DOHH2 (cell line): Measurements from ENCODE around the gene CLEC14A.

ENCODE experiments used
- H3F3A ChIP-seq: fragments of 200-600 bp; sonication (generic), shearing (Covaris generic); 2 replicates; pipeline ENCODE4 v1.6.0; 2016; ENCODE audit warnings: antibody characterized with exemption, mild to moderate bottlenecking; ENCODE audit not compliant: control insufficient read depth, insufficient read depth
- H3K27ac ChIP-seq: fragments of 200-600 bp; sonication (generic); 2 replicates; pipeline ENCODE4 v1.5.1; 2014; ENCODE audit warnings: low read depth, mild to moderate bottlenecking, low read length, moderate library complexity
- H3K27me3 ChIP-seq: fragments of 200-600 bp; sonication (generic); 2 replicates; pipeline ENCODE4 v1.6.1; 2014; ENCODE audit warnings: mild to moderate bottlenecking, low read length, mixed read lengths; ENCODE audit not compliant: control insufficient read depth
- H3K36me3 ChIP-seq: fragments of 200-600 bp; sonication (generic); 2 replicates; pipeline ENCODE4 v1.6.1; 2014; ENCODE audit warnings: mild to moderate bottlenecking, low read length, moderate library complexity, mixed read lengths; ENCODE audit not compliant: control insufficient read depth
- H3K4me1 ChIP-seq: fragments of 200-600 bp; sonication (generic); 2 replicates; pipeline ENCODE4 v1.6.1; 2014; ENCODE audit warnings: mild to moderate bottlenecking, low read length, mixed read lengths; ENCODE audit not compliant: control insufficient read depth
- H3K4me2 ChIP-seq: fragments of 200-600 bp; sonication (generic); 2 replicates; pipeline ENCODE4 v1.6.0; 2014; ENCODE audit warnings: mild to moderate bottlenecking, low read length, moderate library complexity
- H3K4me3 ChIP-seq: fragments of 200-600 bp; sonication (generic); 2 replicates; pipeline ENCODE4 v1.5.1; 2014; ENCODE audit warnings: mild to moderate bottlenecking, low read length, mixed read lengths
- H3K79me2 ChIP-seq: fragments of 200-600 bp; sonication (generic); 2 replicates; pipeline ENCODE4 v1.6.1; 2014; ENCODE audit warnings: mild to moderate bottlenecking, low read length, mixed read lengths; ENCODE audit not compliant: control insufficient read depth
- H3K9me2 ChIP-seq: fragments of 200-600 bp; sonication (generic); replicated peaks from 2 replicates; pipeline ENCODE4 v1.6.1; 2014; ENCODE audit warnings: mild to moderate bottlenecking, low read length, mixed read lengths; ENCODE audit not compliant: control insufficient read depth
- H3K9me3 ChIP-seq: fragments of 200-600 bp; sonication (generic); 2 replicates; pipeline ENCODE4 v1.6.1; 2014; ENCODE audit warnings: antibody characterized with exemption, low read length, mixed read lengths; ENCODE audit not compliant: control insufficient read depth, insufficient read depth
- H4K20me1 ChIP-seq: fragments of 200-600 bp; sonication (generic); 2 replicates; pipeline ENCODE4 v1.6.0; 2014; ENCODE audit warnings: low read depth, mild to moderate bottlenecking, antibody characterized with exemption, low read length, moderate library complexity; ENCODE audit not compliant: control insufficient read depth, insufficient read depth
- EZH2phosphoT487 ChIP-seq: fragments of 200-600 bp; sonication (generic); IDR thresholded peaks from 2 replicates; pipeline ENCODE4 v1.6.1; 2017; ENCODE audit warnings: borderline replicate concordance, mild to moderate bottlenecking, antibody characterized with exemption, low read length, moderate library complexity, mixed read lengths
- TF ChIP-seq, protein P1 (sequence below): fragments of 200-600 bp; sonication (generic); IDR thresholded peaks from one replicate; pipeline ENCODE4 v1.5.1; 2014; ENCODE audit warnings: antibody characterized with exemption, mild to moderate bottlenecking, low read depth, low read length; ENCODE audit not compliant: poor library complexity, severe bottlenecking

CLEC14A gene

DNA sequence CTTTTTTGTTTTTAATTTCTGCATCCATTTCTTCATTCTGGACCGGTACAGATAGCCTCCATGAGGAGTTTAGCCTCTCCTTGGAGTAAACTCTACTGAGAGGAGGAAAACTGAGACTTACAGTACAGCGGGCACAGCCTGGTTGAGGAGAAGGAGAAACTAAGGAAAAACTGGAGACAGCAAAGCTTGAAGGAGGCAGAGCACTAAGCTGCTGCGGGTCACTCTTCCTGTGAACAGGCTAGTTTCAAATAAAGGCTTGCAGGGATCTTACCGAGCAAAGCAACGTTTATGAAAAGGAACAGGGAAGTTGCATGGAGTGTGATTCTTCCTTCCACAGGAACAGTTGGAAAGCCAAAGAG, 48.5 kb downstream of the CLEC14A start:
- Histone ChIP-seq H3K9me3 (peaks cover 32% of the 10 kb centered on the region), H4K20me1 (no peaks in the 10 kb centered on the region), H3K4me1 (no peaks in the 10 kb centered on the region), H3K36me3 (no peaks in the 10 kb centered on the region), H3K27me3 (no peaks in the 10 kb centered on the region), H3F3A (no peaks in the 10 kb centered on the region), H3K4me3 (no peak overlapping the region), H3K4me2 (no peak overlapping the region), H3K9me2 (no peaks in the 10 kb centered on the region), H3K27ac (no peak overlapping the region), H3K79me2 (no peaks in the 10 kb centered on the region)
- no peak for TF ChIP-seq EZH2phosphoT487
- TF ChIP-seq, protein P1, sequence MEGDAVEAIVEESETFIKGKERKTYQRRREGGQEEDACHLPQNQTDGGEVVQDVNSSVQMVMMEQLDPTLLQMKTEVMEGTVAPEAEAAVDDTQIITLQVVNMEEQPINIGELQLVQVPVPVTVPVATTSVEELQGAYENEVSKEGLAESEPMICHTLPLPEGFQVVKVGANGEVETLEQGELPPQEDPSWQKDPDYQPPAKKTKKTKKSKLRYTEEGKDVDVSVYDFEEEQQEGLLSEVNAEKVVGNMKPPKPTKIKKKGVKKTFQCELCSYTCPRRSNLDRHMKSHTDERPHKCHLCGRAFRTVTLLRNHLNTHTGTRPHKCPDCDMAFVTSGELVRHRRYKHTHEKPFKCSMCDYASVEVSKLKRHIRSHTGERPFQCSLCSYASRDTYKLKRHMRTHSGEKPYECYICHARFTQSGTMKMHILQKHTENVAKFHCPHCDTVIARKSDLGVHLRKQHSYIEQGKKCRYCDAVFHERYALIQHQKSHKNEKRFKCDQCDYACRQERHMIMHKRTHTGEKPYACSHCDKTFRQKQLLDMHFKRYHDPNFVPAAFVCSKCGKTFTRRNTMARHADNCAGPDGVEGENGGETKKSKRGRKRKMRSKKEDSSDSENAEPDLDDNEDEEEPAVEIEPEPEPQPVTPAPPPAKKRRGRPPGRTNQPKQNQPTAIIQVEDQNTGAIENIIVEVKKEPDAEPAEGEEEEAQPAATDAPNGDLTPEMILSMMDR, result no peak

DNA sequence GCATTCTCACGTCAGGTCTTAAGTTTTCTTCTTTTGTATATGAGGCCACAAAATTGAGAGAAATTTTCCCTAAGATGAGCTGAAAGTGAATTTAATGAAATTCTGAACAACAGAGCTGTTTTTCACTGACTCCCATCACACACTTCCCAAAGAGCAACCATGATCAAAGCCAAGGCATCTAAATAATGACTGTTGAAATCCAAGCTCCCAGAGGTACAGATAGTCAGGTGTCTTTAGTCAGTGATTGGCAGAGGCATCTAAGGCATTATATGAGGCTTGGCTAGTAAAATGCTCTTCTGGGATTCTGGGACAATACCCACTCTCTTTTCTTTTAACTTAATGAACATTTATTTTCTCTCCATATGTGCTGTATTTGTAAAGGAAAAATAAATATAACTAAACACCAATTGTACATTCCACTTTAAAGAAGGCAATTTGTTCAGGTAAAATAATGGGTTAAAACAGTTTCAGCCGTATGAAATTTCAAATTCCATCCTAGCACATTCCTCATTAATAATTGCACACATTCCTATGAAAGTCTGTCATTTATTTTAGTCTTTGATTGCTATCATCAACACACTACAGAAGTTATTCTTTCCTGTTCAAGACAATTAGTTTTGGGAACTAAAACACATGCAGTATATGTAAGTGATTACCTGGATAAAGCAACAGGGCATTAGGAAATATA, 49.1 kb downstream of the CLEC14A start:
- H3K27me3 ChIP-seq, result no peaks in the 10 kb centered on the region
- H3K9me2 ChIP-seq, result no peaks in the 10 kb centered on the region

DNA sequence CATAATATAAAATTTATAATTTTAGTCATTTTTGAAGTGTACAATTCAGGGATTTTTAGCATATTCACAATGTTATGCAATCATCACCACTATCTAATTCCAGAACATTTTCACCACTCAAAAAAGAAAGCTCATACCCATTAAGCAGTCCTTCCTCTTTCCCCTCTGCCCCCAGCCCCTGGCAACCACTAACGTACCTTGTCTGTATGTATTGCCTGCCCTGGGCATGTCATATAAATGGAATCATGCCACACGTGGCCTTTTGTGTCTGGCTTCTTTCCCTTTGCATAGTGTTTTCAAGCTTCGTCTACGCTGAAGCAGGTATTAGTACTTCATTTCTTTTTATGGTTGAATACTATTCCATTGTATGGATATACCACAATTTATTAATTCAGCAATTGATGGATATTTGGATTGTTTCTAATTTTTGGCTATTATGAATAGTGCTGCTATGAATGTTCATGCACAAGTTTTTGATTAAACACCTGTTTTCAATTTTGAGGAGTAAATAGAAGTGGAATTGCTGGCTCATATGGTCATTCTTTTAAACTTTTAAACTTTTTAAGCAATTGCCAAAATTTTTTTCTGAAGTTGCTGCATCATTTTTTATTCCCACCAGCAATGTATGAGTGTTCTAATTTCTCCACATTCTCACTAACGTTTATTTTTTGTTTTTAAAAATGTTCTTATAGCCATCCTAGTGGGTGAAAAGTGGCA, 49.8 kb downstream of the CLEC14A start:
- H3K36me3 ChIP-seq, result no peaks in the 10 kb centered on the region
- H3K9me2 ChIP-seq, result no peaks in the 10 kb centered on the region
- H3K4me2 ChIP-seq, result no peak overlapping the region
- H3K4me3 ChIP-seq, result no peak overlapping the region
- H3K4me1 ChIP-seq, result no peaks in the 10 kb centered on the region
- H3K9me3 ChIP-seq, result peaks cover 32% of the 10 kb centered on the region
- no peak overlapping the region for H3K27ac ChIP-seq
- no peaks in the 10 kb centered on the region for H3K27me3 ChIP-seq
- no peaks in the 10 kb centered on the region for H3F3A ChIP-seq
- TF ChIP-seq, protein P1, result no peak
- no peak for TF ChIP-seq EZH2phosphoT487
- no peaks in the 10 kb centered on the region for H4K20me1 ChIP-seq
- H3K79me2 ChIP-seq, result no peaks in the 10 kb centered on the region

More for the DNA sequence above, 49.1 kb downstream of the CLEC14A start:
- Histone ChIP-seq H3K9me3 (peaks cover 32% of the 10 kb centered on the region), H3K79me2 (no peaks in the 10 kb centered on the region), H3K4me1 (no peaks in the 10 kb centered on the region), H3K4me2 (no peak overlapping the region), H4K20me1 (no peaks in the 10 kb centered on the region), H3K27ac (no peak overlapping the region), H3K36me3 (no peaks in the 10 kb centered on the region), H3F3A (no peaks in the 10 kb centered on the region), H3K4me3 (no peak overlapping the region)
- TF ChIP-seq, protein P1, result no peak
- no peak for TF ChIP-seq EZH2phosphoT487
